ENCODE data around the gene SMC1B.

DNA sequence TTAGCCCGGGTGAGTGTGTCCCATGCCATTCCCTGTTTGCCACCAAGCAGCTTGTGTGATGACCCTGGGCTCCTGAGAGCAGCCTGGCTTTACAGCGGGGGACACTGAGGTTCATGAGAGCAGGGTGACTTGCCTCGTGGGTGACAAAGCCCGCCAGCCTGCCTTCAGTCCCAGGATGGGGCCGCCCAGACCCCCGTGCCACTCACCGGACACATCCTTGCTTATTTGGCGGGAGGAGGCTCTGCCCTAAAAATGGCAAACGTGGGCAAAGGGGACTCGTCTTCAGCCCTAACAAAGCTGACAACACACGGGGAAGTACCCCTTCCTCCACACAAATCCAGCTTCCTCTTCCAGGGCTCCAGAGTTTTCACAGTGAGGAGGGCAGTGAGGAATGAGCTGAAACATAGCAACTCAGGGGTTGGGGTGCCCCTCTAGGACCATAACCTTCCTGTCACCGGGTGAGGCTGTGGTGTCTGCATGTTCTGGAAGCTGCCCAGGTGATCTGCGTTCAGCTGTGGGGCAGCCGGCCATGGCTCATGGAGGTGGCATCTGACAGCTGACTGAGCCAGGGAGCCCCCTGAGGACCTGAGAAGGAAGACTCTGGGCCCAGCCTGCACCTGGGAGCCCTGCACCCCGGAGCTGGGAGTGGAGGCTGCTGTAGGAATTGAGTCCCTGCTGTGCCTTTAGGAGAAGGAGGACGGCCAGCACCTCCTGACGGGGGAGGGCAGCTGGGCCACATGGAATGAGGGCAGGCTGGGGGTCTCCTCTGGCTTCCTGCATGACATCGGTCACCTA lies 16.8 kb upstream of the SMC1B start:
- TF ChIP-seq CTCF (IDR thresholded peaks at IDR 0.05) (no peak), POLR2A (IDR thresholded peaks at IDR 0.05) (no peak)
